IPS-NIHi11 (cell line): ENCODE data around the gene MEGF11.
A peak's percentile ranks its signal among the peaks of the same experiment; 100 is the strongest.

Experiments
- DNase-seq: peaks from one replicate; pipeline ENCODE4 v3.0.0; 2012; ENCODE audit warnings: mixed read lengths, low spot score

The MEGF11 gene

GRCh38 chr15:66170042-66170441 lies 83.5 kb downstream of the MEGF11 start:
- no peak for DNase-seq

GRCh38 chr15:66169625-66170024 lies 83.9 kb downstream of the MEGF11 start:
- DNase-seq = no peak

- no peak for DNase-seq
Measured at GRCh38 chr15:66169023-66169422, 84.5 kb downstream of the MEGF11 start.

DNA sequence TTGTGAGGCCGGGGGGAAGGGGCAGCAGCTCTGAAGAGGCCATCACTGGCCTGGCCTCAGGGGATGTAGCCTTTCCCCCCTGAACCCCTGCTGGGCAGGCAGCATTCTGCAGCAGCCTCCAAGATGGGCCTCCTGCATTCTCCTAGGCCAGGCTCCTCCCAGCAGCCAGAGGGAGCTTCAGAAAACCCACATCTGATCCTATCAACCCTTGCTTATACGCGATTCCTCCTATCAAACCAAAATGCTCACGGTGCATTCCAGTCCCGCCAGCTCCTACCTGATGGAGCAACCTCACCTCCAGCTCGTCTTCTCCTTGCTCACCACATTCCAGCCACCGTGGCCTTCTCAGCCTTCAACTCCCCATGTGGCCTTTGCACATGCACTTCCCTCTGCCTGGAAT lies 85.7 kb downstream of the MEGF11 start:
- DNase-seq = no peak

- no peak for DNase-seq
Measured at GRCh38 chr15:66165856-66166255, 87.7 kb downstream of the MEGF11 start.

DNA sequence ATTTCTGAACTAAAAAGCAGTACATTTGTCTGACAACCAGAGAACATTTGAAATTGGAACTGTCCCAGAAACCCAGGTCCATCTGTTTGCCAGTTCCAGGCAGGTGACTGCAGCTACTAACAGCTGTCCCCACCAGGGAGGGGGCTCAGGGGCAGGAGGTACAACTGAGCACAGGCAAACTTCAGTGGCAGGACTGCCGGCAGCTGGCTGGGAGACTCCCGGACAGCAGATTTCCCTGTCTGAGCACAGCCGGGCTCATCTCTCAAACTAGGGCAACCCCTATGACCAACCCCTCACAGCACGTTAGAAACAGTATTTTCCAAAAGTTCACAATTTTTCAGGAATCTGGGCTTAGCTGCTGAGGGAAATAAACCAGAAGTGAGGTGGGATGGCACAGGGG lies 88.8 kb downstream of the MEGF11 start:
- DNase-seq = no peak

GRCh38 chr15:66163553-66163952 lies 90.0 kb downstream of the MEGF11 start:
- DNase-seq = no peak

DNA sequence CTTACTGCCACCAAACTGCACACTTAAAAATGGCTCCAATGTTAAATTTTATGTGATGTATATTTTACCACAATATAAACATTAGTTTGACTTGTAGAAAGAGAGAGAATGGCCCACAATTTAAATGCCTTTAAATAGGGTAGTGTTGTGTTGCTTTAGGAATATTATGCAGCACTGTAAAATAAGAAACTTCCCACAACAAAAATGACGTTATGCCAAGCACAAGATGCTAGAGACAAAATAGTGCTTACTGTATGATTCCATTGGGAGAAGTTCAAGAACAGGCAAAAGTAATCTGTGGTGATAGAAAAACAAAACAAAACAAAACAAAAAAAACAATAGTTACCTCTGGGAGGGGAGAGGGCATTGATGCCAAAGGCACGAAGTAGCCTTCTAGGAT lies 91.3 kb downstream of the MEGF11 start:
- DNase-seq = no peak

DNA sequence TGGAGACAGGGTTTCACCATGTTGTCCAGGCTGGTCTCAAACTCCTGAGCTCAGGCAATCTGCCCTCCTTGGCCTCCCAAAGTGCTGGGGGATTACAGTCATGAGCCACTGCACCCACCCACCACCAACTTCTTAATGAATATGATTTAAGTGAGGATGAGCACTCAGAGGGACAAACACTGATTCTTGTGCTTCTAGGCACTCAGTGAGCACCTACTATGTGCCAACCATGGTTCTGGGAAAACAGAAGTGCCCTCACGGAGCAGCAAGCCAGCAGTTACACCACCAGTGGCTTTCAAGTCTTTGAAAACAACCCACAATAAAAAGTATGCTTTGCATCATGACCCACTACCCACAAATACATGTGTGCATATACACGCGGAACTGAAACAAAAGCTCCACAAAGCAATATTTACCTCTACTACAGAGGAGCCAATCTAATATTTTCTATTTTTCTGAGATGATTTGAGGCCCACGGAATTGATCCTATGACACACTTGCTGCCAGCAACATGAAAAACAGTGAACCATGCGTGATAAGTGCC lies 91.9 kb downstream of the MEGF11 start:
- DNase-seq = no peak

DNA sequence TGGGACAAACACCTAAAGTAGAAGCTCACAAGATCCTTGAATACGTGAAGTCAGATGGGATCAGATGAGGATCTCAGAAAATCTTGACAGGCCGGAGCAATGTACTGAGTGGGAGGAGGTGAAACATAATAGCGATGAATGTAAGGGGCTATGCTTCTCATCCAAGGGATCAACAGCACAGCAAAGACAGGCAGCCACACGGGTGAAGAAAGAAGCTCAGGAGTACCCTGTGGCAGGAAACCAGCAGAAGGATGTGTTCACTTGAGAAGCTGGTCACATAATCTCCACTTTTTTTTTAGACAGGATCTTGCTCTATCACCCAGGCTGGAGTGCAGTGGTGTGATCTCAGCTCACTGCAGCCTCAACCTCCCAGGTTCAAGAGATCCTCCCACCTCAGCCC lies 92.4 kb downstream of the MEGF11 start:
- no peak for DNase-seq

- DNase-seq = no peak
Measured at GRCh38 chr15:66157507-66157906, 96.0 kb downstream of the MEGF11 start.

GRCh38 chr15:66156310-66156975 lies 97.1 kb downstream of the MEGF11 start:
- DNase-seq = no peak

DNA sequence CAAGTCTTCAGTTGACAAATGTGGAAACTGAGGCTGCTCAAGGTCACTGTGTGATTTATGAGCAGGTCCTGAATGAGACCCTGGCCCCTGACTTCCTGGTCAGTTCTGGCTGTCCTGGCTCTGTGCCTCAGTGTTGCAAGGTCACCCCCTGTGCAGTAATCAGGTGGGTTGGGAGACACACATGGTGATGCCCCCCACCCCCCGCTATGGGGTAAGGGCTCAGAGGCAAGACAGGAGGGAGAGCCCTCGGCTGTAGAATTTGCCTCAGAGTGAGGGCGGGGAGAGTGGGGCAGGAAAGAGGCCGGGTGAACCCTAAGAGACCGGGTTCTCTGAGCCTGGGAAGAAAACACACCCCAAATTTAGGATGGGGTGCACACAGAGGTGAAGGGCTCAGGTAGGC lies 98.5 kb downstream of the MEGF11 start:
- no peak for DNase-seq

- DNase-seq = no peak
Measured at GRCh38 chr15:66154581-66154980, 99.0 kb downstream of the MEGF11 start.

DNA sequence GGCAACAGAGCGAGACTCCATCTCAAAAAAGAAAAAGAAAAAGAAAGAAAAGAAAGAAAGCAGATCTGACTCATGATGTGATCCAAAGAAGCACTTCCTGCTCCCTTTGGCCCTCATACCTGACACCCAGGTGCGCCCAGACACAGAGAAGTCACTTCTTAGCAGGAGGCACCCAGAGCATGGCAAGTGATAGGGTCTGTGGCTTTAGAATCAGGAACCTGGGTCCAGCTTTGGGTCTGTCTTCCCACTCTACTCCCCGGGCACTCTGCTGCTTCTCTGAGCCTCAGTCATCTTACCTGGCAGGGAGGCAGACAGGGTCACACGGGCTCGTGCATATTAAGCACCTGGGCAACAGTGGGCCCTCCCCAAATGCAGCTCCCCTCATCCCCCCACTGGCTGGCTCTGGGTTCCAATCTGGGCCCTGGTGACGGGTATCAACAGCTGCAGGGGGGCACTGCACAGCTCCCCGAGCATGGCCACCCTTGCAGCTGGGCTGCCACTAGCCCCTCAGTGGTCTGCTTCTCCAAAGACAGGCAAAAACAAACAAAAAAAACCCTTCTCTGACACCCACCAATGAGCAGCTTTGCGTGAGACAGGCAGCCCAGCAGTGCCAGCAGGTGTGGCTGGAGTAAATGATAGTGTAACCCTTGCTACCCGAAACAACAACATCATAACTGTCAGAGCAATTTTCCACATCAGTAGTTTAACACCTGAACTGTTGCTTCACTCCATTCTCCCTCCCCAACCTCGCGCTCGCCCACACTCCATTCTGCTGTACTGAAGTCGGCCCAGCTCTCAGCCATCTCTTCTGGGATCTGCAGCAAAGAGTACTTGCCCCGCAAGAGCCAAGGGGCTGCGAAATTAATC lies 99.8 kb downstream of the MEGF11 start:
- no peak for DNase-seq

DNA sequence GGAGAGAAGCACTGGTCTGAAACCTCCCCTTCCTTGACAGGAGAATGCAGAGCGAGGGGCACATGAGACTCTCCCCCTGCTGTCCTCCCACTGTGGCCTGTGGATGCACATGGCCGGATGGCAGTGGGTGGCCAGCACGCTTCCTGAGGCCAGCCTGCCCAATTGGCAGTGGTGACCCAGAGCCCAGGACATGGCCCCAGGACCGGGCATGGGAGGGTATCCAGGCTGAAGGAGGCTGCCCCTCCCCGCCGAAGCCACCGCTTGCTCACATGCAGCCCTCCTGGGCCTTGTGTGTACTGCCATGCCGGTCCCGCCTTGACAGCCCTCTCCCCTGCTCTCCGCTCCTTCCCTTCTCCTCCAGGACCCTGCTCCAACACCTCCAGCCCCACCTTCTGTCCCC lies 100.9 kb downstream of the MEGF11 start:
- no peak for DNase-seq

DNA sequence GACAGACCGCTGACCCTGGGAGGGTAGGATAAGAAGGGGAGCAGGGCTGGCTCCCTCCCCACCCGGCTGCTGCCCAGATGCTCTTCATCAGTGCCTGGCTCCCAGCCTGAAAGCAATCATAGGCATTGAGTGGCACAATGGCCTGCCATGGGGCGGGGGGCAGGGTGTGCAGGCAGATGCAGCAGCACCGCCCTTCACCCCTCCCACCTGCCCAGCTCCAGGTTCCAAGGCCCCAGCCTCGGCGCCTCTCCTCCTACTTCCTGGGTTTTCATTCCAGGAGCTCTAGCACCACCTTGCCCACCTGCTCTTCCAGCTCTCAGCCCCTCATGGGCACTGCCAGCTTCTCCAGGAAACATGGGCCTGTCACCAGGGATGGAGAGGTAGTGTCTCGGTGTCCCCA lies 101.7 kb downstream of the MEGF11 start:
- peak; percentile 81 for DNase-seq

GRCh38 chr15:66149871-66150270 lies 103.7 kb downstream of the MEGF11 start:
- DNase-seq = no peak

GRCh38 chr15:66148187-66148586 lies 105.4 kb downstream of the MEGF11 start:
- DNase-seq = no peak

GRCh38 chr15:66147440-66147839 lies 106.1 kb downstream of the MEGF11 start:
- no peak for DNase-seq

GRCh38 chr15:66145726-66146182 lies 107.8 kb downstream of the MEGF11 start:
- no peak for DNase-seq

- DNase-seq = no peak
Measured at GRCh38 chr15:66144978-66145725, 108.4 kb downstream of the MEGF11 start.
